Endothelial cell of umbilical vein (primary cell): ENCODE measurements around the gene TSPAN18. TPM values are rescaled to one million over a fixed set of nuclear protein-coding genes. Genes with fewer than 3 reads are reported as not detected.

Experiments
- BruUV-seq: library from RNA; stranded (reverse); fragments of 400-500 nt; replicated peaks from 2 replicates; lab custom pipeline; 2021; lab: Mats Ljungman, UMichigan
- CTCF ChIA-PET: fragments of 300-600, 350-600 bp; sonication (Branson Sonifier 250); formaldehyde crosslinking; loops from one replicate; lab custom pipeline; 2021; ENCODE audit warnings: antibody characterized with exemption, inconsistent platforms; lab: Charles Lee
- POLR2A ChIA-PET: fragments of 300-600, 350-600 bp; sonication (Branson Sonifier 250); formaldehyde crosslinking; loops from one replicate; lab custom pipeline; 2021; ENCODE audit warnings: antibody characterized with exemption, inconsistent platforms; lab: Charles Lee
- DNase-seq: peaks from one replicate; pipeline ENCODE4 v3.0.0-alpha.2; 2011; ENCODE audit warnings: low read depth, low spot score
- FAIRE-seq: peaks from 2 replicates; lab custom pipeline; 2011; peaks lifted over from hg19 to GRCh38; lab: Jason Lieb, UNC
- H2AFZ ChIP-seq: 2 replicates; pipeline ENCODE4 v1.6.0; 2012; ENCODE audit warnings: low read depth, low read length, control low read depth, inconsistent platforms
- H3K27ac ChIP-seq: 2 replicates; pipeline ENCODE4 v1.5.1; 2011; ENCODE audit warnings: low read depth, mild to moderate bottlenecking, control low read depth, low read length, moderate library complexity; ENCODE audit not compliant: insufficient read depth
- H3K27me3 ChIP-seq, 2 experiments: 2 replicates each; pipeline versions ENCODE4 v1.6.0 to v1.6.1; 2011; ENCODE audit warnings: low read length in 2 of 2, mixed read lengths in 1 of 2; ENCODE audit not compliant: control insufficient read depth in 2 of 2, insufficient read depth in 2 of 2
- H3K36me3 ChIP-seq, 2 experiments: 2 replicates in 1 of 2; 3 replicates in 1 of 2; pipeline ENCODE4 v1.5.1; 2011; ENCODE audit warnings: low read length in 2 of 2, mild to moderate bottlenecking in 1 of 2, moderate library complexity in 1 of 2; ENCODE audit not compliant: control insufficient read depth in 2 of 2, insufficient read depth in 2 of 2; ENCODE audit errors: extremely low read depth in 1 of 2
- H3K4me1 ChIP-seq: 3 replicates; pipeline ENCODE4 v1.5.1; 2011; ENCODE audit warnings: mild to moderate bottlenecking, low read length; ENCODE audit not compliant: control insufficient read depth, insufficient read depth; ENCODE audit errors: extremely low read depth
- H3K4me2 ChIP-seq: 2 replicates; pipeline ENCODE4 v1.6.1; 2011; ENCODE audit warnings: low read length, control low read depth, mixed read lengths; ENCODE audit not compliant: insufficient read depth
- H3K4me3 ChIP-seq, 3 experiments: fragments of 200-600 bp in 1 of 3; sonication (generic), shearing (Covaris generic) in 1 of 3; replicated peaks in 1 of 3; 2 replicates each; pipeline ENCODE4 v1.5.1; 2011 to 2016; ENCODE audit warnings: control low read depth in 3 of 3, low read length in 3 of 3, mild to moderate bottlenecking in 2 of 3, inconsistent platforms in 1 of 3, low read depth in 1 of 3, moderate library complexity in 1 of 3; ENCODE audit not compliant: insufficient read depth in 1 of 3
- H3K79me2 ChIP-seq: 2 replicates; pipeline ENCODE4 v1.6.0; 2012; ENCODE audit warnings: low read length, inconsistent platforms; ENCODE audit not compliant: control insufficient read depth, insufficient read depth
- H3K9ac ChIP-seq: replicated peaks from 2 replicates; pipeline ENCODE3; 2011; ENCODE audit warnings: low read length, control low read depth; ENCODE audit not compliant: insufficient read depth; ENCODE audit errors: extremely low read depth
- H3K9me1 ChIP-seq: replicated peaks from 3 replicates; pipeline ENCODE4 v1.6.0; 2011; ENCODE audit warnings: mild to moderate bottlenecking, low read length; ENCODE audit not compliant: control insufficient read depth, insufficient read depth; ENCODE audit errors: extremely low read depth
- H3K9me3 ChIP-seq: replicated peaks from 2 replicates; pipeline ENCODE4 v1.5.1; 2012; ENCODE audit warnings: low read length, inconsistent platforms; ENCODE audit not compliant: control insufficient read depth, insufficient read depth
- H4K20me1 ChIP-seq: replicated peaks from 2 replicates; pipeline ENCODE3; 2011; ENCODE audit warnings: mild to moderate bottlenecking, low read length; ENCODE audit not compliant: control insufficient read depth, insufficient read depth; ENCODE audit errors: extremely low read depth
- EZH2 ChIP-seq: IDR thresholded peaks from 2 replicates; pipeline ENCODE4 v1.6.1; 2012; ENCODE audit warnings: borderline replicate concordance, low read depth, mild to moderate bottlenecking, moderate library complexity, low read length, inconsistent platforms; ENCODE audit not compliant: severe bottlenecking
- FOS ChIP-seq: IDR thresholded peaks from 2 replicates; pipeline ENCODE4 v1.6.1; 2011; ENCODE audit warnings: mild to moderate bottlenecking, low read length, moderate library complexity, borderline replicate concordance; ENCODE audit not compliant: insufficient read depth
- GATA2 ChIP-seq: IDR thresholded peaks from 2 replicates; pipeline ENCODE4 v1.7.0; 2011; ENCODE audit warnings: low read depth, mild to moderate bottlenecking, moderate library complexity, mixed read lengths, low read length; ENCODE audit not compliant: insufficient read length, insufficient read depth
- JUN ChIP-seq: IDR thresholded peaks from 2 replicates; pipeline ENCODE4 v1.6.1; 2011; ENCODE audit warnings: borderline replicate concordance, low read depth; ENCODE audit not compliant: insufficient read length, insufficient read depth
- MAX ChIP-seq: IDR thresholded peaks from 2 replicates; pipeline ENCODE4 v1.6.1; 2011; ENCODE audit not compliant: insufficient read depth, insufficient read length
- MYC ChIP-seq: IDR thresholded peaks from one replicate; pipeline ENCODE4 v1.6.1; 2011; ENCODE audit warnings: mild to moderate bottlenecking, low read depth, low read length
- POLR2A ChIP-seq: IDR thresholded peaks from 2 replicates; pipeline ENCODE4 v1.6.1; 2012; ENCODE audit warnings: low read depth, mild to moderate bottlenecking, control low read depth, low read length
- POLR2AphosphoS5 ChIP-seq: IDR thresholded peaks from 2 replicates; pipeline ENCODE4 v1.6.1; 2012; ENCODE audit warnings: low read depth, mild to moderate bottlenecking, control low read depth, low read length, moderate library complexity; ENCODE audit not compliant: insufficient read depth
- dilution Hi-C: fragments of 300-500 bp; cut with MboI; formaldehyde crosslinking; loops from one replicate; pipeline ENCODE4 v1.15.0; 2019; ENCODE audit warnings: low sequenced_read_pairs; ENCODE audit not compliant: extremely low pct_ligation_motif_present
- intact Hi-C: fragments of 100-400 bp; cut with micrococcal nuclease; formaldehyde crosslinking; loops from one replicate; pipeline ENCODE4 v1.10.0; 2022
- polyA plus RNA-seq, 4 experiments: library from polyadenylated mRNA; depleted of rRNA in 3 of 4; stranded (reverse) in 3 of 4; unstranded in 1 of 4; fragments of >200 nt; gene quantifications; 2 replicates each; pipeline versions ENCODE4 v1.2.1 to v1.2.3, GENCODE V29; 2011 to 2012; ENCODE audit warnings: missing spikeins in 1 of 4
- total RNA-seq: library from RNA; stranded (reverse); gene quantifications from 2 replicates; pipeline ENCODE4 v1.2.3, GENCODE V29; 2021
- TF ChIP-seq, protein P1 (sequence below), 2 donors: IDR thresholded peaks; 1 replicate in 1 of 2; 2 replicates in 1 of 2; pipeline ENCODE4 v1.5.1; 2011; ENCODE audit warnings: low read length in 2 of 2, mild to moderate bottlenecking in 2 of 2, moderate library complexity in 2 of 2, control low read depth in 1 of 2, inconsistent platforms in 1 of 2, low read depth in 1 of 2; ENCODE audit not compliant: insufficient read depth in 1 of 2; ENCODE audit errors: extremely low read depth in 1 of 2

TSPAN18 gene
- total and polyA plus RNA-seq, 2 donors (not counting 3 experiments of a cell fraction or from before 2014, with no cell fraction given) = 32.2 to 118 TPM

DNA sequence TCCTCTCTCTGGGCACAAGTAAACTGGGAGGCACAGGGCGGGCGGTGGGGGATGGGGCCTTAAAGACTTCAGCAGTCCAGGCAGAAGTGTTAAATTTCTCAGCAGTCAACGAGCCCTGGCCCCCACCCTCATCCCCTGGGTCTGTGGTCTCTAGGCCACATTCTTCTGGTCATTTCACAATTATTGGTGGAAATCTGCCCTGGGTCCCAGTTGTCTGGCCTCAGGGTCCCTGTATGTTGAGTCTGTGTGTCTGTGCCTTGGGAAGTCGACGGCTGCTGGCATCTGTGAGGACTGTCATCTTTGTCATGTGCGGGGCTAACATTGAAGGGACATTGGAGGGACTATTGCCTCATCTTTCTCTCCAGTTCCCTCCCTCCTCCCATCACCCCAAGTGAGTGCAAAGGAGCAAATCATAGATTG is 1.7 kb downstream of the TSPAN18 start:
- no TSS peak for BruUV-seq
- peaks cover 35% of the 10 kb centered on the region for H3K4me1 ChIP-seq
- H3K4me2 ChIP-seq = peak overlapping the region; percentile 39
- TF ChIP-seq GATA2 (no peak), MYC (no peak), FOS (no peak), MAX (no peak), POLR2A (no peak), POLR2AphosphoS5 (no peak), JUN (no peak), EZH2 (no peak)
- TF ChIP-seq, protein P1, sequence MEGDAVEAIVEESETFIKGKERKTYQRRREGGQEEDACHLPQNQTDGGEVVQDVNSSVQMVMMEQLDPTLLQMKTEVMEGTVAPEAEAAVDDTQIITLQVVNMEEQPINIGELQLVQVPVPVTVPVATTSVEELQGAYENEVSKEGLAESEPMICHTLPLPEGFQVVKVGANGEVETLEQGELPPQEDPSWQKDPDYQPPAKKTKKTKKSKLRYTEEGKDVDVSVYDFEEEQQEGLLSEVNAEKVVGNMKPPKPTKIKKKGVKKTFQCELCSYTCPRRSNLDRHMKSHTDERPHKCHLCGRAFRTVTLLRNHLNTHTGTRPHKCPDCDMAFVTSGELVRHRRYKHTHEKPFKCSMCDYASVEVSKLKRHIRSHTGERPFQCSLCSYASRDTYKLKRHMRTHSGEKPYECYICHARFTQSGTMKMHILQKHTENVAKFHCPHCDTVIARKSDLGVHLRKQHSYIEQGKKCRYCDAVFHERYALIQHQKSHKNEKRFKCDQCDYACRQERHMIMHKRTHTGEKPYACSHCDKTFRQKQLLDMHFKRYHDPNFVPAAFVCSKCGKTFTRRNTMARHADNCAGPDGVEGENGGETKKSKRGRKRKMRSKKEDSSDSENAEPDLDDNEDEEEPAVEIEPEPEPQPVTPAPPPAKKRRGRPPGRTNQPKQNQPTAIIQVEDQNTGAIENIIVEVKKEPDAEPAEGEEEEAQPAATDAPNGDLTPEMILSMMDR (IDR thresholded peaks at IDR 0.05; ENCODE audit: extremely low read depth in 1 of 2, insufficient read depth in 1 of 2, low read depth in 1 of 2, low read length in 2 of 2) = no peak
- no peaks in the 10 kb centered on the region for H3K9me1 ChIP-seq
- dilution Hi-C loops = no loop called here
- peak overlapping the region in 2 of 3 experiments; percentile 25 to 51 for H3K4me3 ChIP-seq
- H3K9me3 ChIP-seq = no peaks in the 10 kb centered on the region
- ChIA-PET POLR2A (no interaction called here), CTCF (interaction anchor here (1.2 to 1.7 kb wide), 3 partner anchors 70 to 183 kb away, joined by 4 to 12 read pairs (median 5); no protein-coding TSS in a partner anchor)
- H4K20me1 ChIP-seq = no peaks in the 10 kb centered on the region
- H3K27me3 ChIP-seq = peaks cover 0 to 2% of the 10 kb centered on the region in 2 experiments
- no peak overlapping the region for H2AFZ ChIP-seq
- intact Hi-C loops = loop anchor here (1.0 to 2.0 kb wide), 5 partner anchors 38 to 183 kb away; no protein-coding TSS in a partner anchor
- no peaks in the 10 kb centered on the region for H3K79me2 ChIP-seq
- H3K9ac ChIP-seq = no peak overlapping the region
- H3K36me3 ChIP-seq = no peaks in the 10 kb centered on the region
- FAIRE-seq (peak; percentile 53), DNase-seq (peak; percentile 25)
- H3K27ac ChIP-seq = no peak overlapping the region
